GM21381 (cell line): ENCODE data around the gene VSIR.

ENCODE experiments used
- ATAC-seq: cut with Tn5 transposase; IDR thresholded peaks from one replicate; pipeline ENCODE4 v1.9.1; 2021; ENCODE audit warnings: mild to moderate bottlenecking, moderate library complexity; ENCODE audit not compliant: unreplicated experiment

VSIR gene

DNA sequence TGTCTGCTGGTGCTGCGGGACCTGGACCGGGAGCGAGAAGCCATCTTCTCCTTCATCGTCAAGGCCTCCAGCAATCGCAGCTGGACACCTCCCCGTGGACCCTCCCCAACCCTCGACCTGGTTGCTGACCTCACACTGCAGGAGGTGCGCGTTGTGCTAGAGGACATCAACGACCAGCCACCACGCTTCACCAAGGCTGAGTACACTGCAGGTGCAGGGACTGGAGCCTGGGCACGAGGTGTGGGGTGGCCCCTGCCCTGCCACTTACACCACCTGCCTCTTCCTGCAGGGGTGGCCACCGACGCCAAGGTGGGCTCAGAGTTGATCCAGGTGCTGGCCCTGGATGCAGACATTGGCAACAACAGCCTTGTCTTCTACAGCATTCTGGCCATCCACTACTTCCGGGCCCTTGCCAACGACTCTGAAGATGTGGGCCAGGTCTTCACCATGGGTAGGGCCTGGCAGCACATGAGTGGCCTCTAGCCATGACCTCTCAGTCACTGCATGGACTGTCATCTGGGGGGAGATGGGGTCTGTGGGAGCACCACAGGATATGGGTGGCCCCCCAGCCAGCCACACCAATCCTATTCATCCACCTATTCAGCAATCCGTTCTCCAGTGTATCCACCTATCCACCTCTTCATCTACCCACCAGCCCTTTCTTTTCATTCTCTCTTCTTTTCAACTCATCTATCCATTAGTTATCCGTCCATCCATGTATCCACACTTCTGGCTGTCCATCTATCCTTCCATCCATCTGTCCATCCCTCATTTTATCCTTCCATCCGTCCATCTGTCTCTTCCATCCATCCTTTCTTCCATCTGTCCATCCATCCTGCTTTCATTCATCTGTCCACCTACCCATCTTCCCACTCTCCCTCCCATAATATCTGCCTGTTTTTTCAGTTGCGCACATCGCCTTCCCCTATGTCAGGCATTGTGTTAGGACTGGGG is 34.5 kb upstream of the VSIR start:
- no peak for ATAC-seq

DNA sequence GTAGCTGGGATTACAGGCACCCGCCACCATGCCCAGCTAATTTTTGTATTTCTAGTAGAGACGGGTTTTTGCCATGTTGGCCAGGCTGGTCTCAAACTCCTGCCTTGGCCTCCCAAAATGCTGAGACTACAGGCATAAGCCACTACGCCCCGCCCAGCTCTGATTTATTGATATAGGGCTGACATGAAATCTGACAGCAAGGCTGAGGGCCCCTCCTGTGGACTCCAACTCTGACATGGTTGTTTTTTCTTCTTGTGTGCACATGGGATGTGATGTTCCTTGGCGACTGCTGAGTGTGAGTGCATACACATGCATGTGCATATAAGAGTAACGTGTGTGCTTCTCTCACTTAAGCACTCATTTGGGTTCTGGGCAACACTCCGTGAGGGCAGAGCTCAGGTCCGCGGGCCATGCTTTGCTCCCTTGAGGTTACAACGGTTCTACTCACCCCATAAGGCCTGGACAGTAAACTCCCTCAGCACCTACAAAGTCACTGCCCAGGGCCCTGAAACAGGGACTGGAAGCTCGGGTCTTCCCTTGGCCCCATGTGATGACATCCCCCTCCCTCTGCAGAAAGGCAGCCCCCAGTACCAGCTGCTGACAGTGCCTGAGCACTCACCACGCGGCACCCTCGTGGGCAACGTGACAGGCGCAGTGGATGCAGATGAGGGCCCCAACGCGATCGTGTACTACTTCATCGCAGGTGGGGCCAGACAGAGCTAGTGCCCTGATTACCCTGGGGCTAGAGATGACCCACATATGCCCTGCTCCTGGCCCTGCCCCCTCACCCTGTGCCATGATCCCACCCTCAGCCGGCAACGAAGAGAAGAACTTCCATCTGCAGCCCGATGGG is 33.6 kb upstream of the VSIR start:
- no peak for ATAC-seq

- no peak for ATAC-seq
Measured at GRCh38 chr10:71805776-71806703, 32.7 kb upstream of the VSIR start.

GRCh38 chr10:71804077-71804476 is 30.8 kb upstream of the VSIR start:
- no peak for ATAC-seq

DNA sequence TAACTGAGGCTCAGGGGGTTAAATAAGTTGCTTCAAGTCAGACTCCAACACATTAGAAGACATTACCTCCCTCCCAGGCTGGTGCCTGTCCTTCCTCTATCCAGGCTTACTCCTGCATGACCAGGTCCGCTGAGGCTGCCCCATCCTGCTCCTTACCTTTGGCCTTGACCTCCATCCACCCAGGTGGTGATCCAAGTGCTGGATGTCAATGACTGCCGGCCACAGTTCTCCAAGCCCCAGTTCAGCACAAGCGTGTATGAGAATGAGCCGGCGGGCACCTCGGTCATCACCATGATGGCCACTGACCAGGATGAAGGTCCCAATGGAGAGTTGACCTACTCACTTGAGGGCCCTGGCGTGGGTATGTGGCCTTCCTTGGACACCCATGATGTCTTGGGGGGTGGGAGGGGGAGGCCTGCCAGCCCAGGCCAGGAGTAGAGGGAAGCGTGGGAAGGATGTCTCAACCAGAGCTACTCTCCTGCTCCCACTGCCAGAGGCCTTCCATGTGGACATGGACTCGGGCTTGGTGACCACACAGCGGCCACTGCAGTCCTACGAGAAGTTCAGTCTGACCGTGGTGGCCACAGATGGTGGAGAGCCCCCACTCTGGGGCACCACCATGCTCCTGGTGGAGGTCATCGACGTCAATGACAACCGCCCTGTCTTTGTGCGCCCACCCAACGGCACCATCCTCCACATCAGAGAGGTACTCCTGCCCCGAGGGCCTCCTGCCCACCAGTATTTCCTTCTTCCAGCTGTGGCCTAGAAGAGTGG is 29.6 kb upstream of the VSIR start:
- ATAC-seq: no peak

DNA sequence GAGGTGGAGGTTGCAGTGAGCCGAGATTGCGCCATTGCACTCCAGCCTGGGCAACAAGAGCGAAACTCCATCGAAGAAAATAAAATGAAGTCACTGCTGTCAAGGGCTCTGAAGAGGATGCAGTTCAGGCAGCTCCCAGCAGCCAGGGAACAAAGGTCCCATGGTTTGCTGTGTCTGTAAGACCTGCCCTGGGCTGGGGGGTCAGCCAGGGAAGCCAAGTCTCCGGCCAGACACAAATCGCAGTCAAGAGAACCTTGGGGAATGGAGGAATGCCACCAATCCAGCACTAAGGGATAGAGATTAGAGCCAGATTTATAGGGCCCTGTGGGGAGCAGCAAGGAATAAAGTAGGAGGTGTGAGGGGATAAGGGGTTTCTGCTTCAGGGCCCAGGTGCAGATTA is 28.9 kb upstream of the VSIR start:
- no peak for ATAC-seq

GRCh38 chr10:71801361-71801760 is 28.0 kb upstream of the VSIR start:
- peak; percentile 87 for ATAC-seq

- ATAC-seq: no peak
Measured at GRCh38 chr10:71799608-71800453, 26.5 kb upstream of the VSIR start.

GRCh38 chr10:71799112-71799511 is 25.8 kb upstream of the VSIR start:
- ATAC-seq: no peak

DNA sequence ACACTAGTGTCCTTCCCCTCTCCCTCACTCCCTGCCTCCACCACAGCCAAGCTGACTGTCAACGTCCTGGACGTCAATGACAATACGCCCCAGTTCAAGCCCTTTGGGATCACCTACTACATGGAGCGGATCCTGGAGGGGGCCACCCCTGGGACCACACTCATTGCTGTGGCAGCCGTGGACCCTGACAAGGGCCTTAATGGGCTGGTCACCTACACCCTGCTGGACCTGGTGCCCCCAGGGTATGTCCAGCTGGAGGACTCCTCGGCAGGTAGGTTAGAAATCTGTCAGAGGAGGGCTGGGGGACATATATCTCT is 24.9 kb upstream of the VSIR start:
- ATAC-seq: no peak

DNA sequence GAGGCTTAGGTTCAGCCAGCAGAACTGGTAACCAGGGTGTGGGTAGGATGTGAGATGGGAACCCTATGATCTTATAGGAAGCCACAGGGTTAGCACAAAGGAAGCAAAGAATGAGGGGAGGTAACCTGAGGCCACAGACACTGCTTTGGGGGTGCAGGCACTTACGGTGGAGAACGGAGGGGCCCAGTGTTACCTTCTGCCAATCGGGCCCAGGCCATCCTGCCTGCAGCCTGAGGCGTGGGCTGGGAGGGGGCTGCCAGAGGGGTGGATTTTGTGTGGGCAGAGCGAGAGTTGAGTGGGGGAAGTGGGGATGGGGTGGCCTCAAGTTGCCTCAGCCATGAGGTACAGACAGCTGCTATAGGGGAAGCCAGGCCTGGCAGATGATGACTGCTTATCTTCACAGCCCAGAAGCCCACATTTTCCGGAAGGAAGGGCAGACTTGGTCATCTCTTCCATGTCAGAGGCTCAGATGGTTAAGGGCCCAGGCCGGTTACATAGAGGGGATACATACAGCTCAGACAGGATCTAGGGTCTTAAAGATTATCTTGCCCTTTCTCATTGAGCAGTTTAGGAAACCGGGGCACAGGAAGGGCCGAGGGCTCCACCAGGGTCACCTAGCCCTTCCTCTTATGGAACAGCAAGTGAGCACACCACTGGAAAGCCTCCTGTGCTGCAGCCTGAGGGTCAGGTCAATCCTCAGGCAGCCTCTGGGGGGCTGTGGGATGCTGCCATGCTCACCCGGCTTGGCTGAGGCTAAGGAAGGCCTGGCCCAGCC is 24.4 kb upstream of the VSIR start:
- ATAC-seq: no peak

GRCh38 chr10:71796749-71797405 is 23.6 kb upstream of the VSIR start:
- ATAC-seq: no peak

GRCh38 chr10:71795248-71795647 is 21.9 kb upstream of the VSIR start:
- ATAC-seq: no peak

DNA sequence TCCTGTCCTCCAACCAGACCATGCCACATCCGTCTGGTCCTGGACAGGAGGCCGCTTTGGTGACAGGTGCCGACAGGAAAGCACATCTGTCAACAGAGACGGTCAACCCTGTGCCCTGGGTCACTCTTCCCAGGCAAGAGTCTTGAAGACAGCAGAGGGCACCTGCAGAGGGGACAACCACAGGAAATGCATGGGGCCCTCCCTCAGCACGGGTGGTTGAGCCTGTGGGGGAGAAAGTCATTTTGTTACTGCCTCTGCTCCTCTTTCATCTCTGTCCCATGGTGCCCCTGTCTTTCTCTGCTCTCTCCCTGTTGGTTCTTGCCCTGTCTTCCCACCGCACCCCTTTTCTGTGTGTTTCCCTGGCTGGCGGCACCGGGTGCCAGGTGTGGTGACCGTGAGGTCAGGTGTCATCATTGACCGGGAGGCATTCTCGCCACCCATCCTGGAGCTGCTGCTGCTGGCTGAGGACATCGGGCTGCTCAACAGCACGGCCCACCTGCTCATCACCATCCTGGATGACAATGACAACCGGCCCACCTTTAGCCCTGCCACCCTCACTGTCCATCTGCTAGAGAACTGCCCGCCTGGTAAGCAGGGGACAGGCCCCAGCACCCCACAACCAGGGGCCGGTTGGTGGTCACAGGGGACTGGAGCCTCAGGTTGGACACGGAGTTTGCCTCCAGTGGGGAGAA is 17.6 kb upstream of the VSIR start:
- no peak for ATAC-seq

GRCh38 chr10:71789871-71790270 is 16.6 kb upstream of the VSIR start:
- no peak for ATAC-seq

DNA sequence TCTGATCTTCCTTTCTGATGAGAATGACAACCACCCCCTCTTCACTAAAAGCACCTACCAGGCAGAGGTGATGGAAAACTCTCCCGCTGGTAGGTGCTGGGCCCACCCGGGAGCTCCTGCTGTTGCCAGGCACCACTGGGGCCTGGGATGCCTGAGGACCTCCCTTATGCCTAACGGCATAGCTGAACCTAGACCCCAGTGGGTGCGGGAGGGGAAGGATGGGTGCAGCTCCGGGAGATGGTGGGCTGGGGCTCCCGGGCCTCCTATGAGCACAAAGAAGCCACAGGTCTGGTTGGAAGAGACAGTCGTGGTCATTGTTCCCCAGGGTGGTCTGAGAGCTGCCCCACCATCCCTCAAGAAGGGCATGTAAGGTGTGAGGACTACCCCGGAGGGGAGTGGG is 15.6 kb upstream of the VSIR start:
- ATAC-seq: no peak

DNA sequence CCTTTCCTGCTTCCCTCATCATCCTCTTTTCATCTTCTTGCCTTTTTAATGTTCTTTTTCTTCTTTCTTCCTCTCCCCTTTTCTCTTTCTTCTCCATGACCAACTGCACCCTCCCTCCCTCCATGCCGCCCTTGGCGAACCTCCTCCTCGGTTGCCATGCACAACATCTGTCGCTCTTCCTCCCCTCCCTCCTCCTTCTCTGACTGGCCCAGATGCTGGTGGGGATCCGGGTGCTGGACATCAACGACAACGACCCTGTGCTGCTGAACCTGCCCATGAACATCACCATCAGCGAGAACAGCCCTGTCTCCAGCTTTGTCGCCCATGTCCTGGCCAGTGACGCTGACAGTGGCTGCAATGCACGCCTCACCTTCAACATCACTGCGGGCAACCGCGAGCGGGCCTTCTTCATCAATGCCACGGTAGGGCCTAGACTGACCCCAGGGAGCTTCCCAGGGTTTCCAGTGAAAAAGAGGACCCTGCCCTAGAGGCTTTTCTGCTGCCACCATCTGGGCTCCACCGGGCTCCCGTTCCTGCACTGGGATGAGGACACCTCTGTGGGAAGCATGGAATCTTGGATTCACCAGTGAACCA is 11.5 kb upstream of the VSIR start:
- no peak for ATAC-seq
